GM12878 (cell line): ENCODE measurements around the gene SCARB1. TPM values are rescaled to one million over a fixed set of nuclear protein-coding genes. Genes with fewer than 3 reads are reported as not detected.

ENCODE experiments used
- ATAC-seq: fragments of 200-7000 bp; cut with Tn5 transposase; 3 replicates; pipeline ENCODE4 v1.9.1; 2020; ENCODE audit warnings: mild to moderate bottlenecking, moderate library complexity
- BruUV-seq: library from RNA; stranded (reverse); fragments of 400-500 nt; replicated peaks from 2 replicates; lab custom pipeline; 2021; lab: Mats Ljungman, UMichigan
- CTCF ChIA-PET: fragments of 300-600 bp; sonication (Branson Sonifier 250); formaldehyde crosslinking; extraction: SDS; loops from one replicate; lab custom pipeline; 2021; ENCODE audit warnings: inconsistent platforms; lab: Yijun Ruan, JAX
- POLR2A ChIA-PET: fragments of 350-600 bp; formaldehyde crosslinking; extraction: SDS; loops from one replicate; lab custom pipeline; 2021; ENCODE audit warnings: inconsistent platforms; lab: Charles Lee
- RAD21 ChIA-PET: fragments of 300-600 bp; sonication (Branson Sonifier 250); formaldehyde crosslinking; loops from one replicate; lab custom pipeline; 2023; ENCODE audit warnings: antibody characterized with exemption; ENCODE audit not compliant: unreplicated experiment; lab: Charles Lee
- SMC1A ChIA-PET: fragments of 300-600 bp; sonication (Branson Sonifier 250); formaldehyde crosslinking; loops from one replicate; lab custom pipeline; 2023; ENCODE audit not compliant: unreplicated experiment, uncharacterized antibody; lab: Charles Lee
- DNase-seq: peaks from one replicate; pipeline ENCODE4 v3.0.0-alpha.2; 2011; ENCODE audit warnings: low read depth, low spot score
- FAIRE-seq: peaks from 3 replicates; lab custom pipeline; 2011; peaks lifted over from hg19 to GRCh38; lab: Jason Lieb, UNC
- H2AFZ ChIP-seq: 2 replicates; pipeline ENCODE4 v1.6.0; 2011; ENCODE audit warnings: low read depth, low read length, control low read depth; ENCODE audit not compliant: control insufficient read depth
- H3K27ac ChIP-seq: 2 replicates; pipeline ENCODE4 v1.5.1; 2011; ENCODE audit warnings: control low read depth; ENCODE audit not compliant: control insufficient read depth, insufficient read depth
- H3K27me3 ChIP-seq, 2 experiments: replicated peaks in 1 of 2; 2 replicates each; pipeline versions ENCODE4 v1.6.0 to v1.6.1; 2011; ENCODE audit warnings: low read length in 1 of 2; ENCODE audit not compliant: control insufficient read depth in 2 of 2, insufficient read depth in 2 of 2
- H3K36me3 ChIP-seq, 2 experiments: 2 replicates each; pipeline ENCODE4 v1.5.1; 2011; ENCODE audit warnings: low read length in 1 of 2; ENCODE audit not compliant: control insufficient read depth in 2 of 2, insufficient read depth in 2 of 2
- H3K4me1 ChIP-seq: 2 replicates; pipeline ENCODE4 v1.6.1; 2011; ENCODE audit warnings: mild to moderate bottlenecking, low read length, moderate library complexity, mixed read lengths; ENCODE audit not compliant: control insufficient read depth, insufficient read depth
- H3K4me2 ChIP-seq: 2 replicates; pipeline ENCODE4 v1.6.0; 2011; ENCODE audit warnings: control low read depth; ENCODE audit not compliant: control insufficient read depth, insufficient read depth
- H3K4me3 ChIP-seq: fragments of 200-600 bp; sonication (generic); 2 replicates; pipeline ENCODE4 v1.5.1; 2016
- H3K79me2 ChIP-seq: 2 replicates; pipeline ENCODE4 v1.6.0; 2011; ENCODE audit warnings: low read length; ENCODE audit not compliant: control insufficient read depth, insufficient read depth
- H3K9ac ChIP-seq: 2 replicates; pipeline ENCODE4 v1.8.0; 2011; ENCODE audit warnings: low read length, control low read depth, mixed read lengths; ENCODE audit not compliant: control insufficient read depth, insufficient read depth
- H3K9me3 ChIP-seq: replicated peaks from 3 replicates; pipeline ENCODE4 v1.5.1; 2011; ENCODE audit warnings: mild to moderate bottlenecking, low read length; ENCODE audit not compliant: control insufficient read depth, insufficient read depth
- H4K20me1 ChIP-seq: 2 replicates; pipeline ENCODE4 v1.6.0; 2011; ENCODE audit not compliant: control insufficient read depth, insufficient read depth
- FOXK2 ChIP-seq: fragments of 450-650 bp; IDR thresholded peaks from 2 replicates; pipeline ENCODE4 v1.6.1; 2017; ENCODE audit warnings: mild to moderate bottlenecking, moderate library complexity
- GABPA ChIP-seq: IDR thresholded peaks from 2 replicates; pipeline ENCODE4 v1.6.1; 2014; ENCODE audit warnings: antibody characterized with exemption, low read depth, mild to moderate bottlenecking, inconsistent platforms
- MTA2 ChIP-seq: fragments of 450-650 bp; IDR thresholded peaks from 2 replicates; pipeline ENCODE4 v1.6.1; 2016; ENCODE audit warnings: low read depth, mild to moderate bottlenecking, moderate library complexity
- NFXL1 ChIP-seq: fragments of 450-650 bp; IDR thresholded peaks from 2 replicates; pipeline ENCODE4 v1.6.1; 2017; ENCODE audit warnings: antibody characterized with exemption, mild to moderate bottlenecking, borderline replicate concordance
- NRF1 ChIP-seq: conservative IDR thresholded peaks from 2 replicates; pipeline ENCODE4 v1.6.1; 2011; ENCODE audit warnings: mild to moderate bottlenecking, low read depth, low read length, improper control_type of control experiment
- PAX8 ChIP-seq: fragments of 450-650 bp; IDR thresholded peaks from 2 replicates; pipeline ENCODE4 v1.6.1; 2017; ENCODE audit warnings: mild to moderate bottlenecking, moderate library complexity
- RBBP5 ChIP-seq: fragments of 200-600 bp; sonication (generic); conservative IDR thresholded peaks from 2 replicates; pipeline ENCODE4 v1.6.1; 2016
- SMAD1 ChIP-seq: fragments of 450-650 bp; IDR thresholded peaks from 2 replicates; pipeline ENCODE4 v1.6.1; 2018; ENCODE audit warnings: mild to moderate bottlenecking, low read depth; ENCODE audit not compliant: partially characterized antibody
- SREBF1 ChIP-seq: IDR thresholded peaks from 2 replicates; pipeline ENCODE4 v1.6.1; 2012; ENCODE audit warnings: mild to moderate bottlenecking, low read length
- TCF3 ChIP-seq: IDR thresholded peaks from 2 replicates; pipeline ENCODE4 v1.6.1; 2012; ENCODE audit warnings: low read depth, mild to moderate bottlenecking, low read length, borderline replicate concordance; ENCODE audit not compliant: insufficient read depth
- ZNF217 ChIP-seq: fragments of 450-650 bp; IDR thresholded peaks from 2 replicates; pipeline ENCODE4 v1.6.1; 2017; ENCODE audit warnings: antibody characterized with exemption, mild to moderate bottlenecking
- ZNF24 ChIP-seq: fragments of 450-650 bp; IDR thresholded peaks from 2 replicates; pipeline ENCODE4 v1.6.1; 2017; ENCODE audit warnings: antibody characterized with exemption, mild to moderate bottlenecking
- WGBS: methylation state at CpG from one replicate; pipeline ENCODE4 v1.1.6; 2016; ENCODE audit warnings: low lambda C conversion rate; ENCODE audit not compliant: insufficient replicate concordance, insufficient coverage; ENCODE audit errors: missing lambda C conversion rate; 5-methylcytosine and 5-hydroxymethylcytosine counted together
- in situ Hi-C: fragments of 300-500 bp; cut with MboI; formaldehyde crosslinking; loops from 9 replicates; pipeline ENCODE4 v1.14.3; 2018; ENCODE audit warnings: mixed read lengths
- intact Hi-C: fragments of 100-400 bp; cut with micrococcal nuclease; formaldehyde crosslinking; loops from one replicate; pipeline ENCODE4 v1.14.2; 2022; ENCODE audit not compliant: unreplicated experiment
- polyA plus RNA-seq, 11 experiments: library from polyadenylated mRNA; depleted of rRNA in 4 of 11; unstranded in 6 of 11; stranded (reverse) in 5 of 11; fragments of >200 nt; fragmentation: Nextera tagmentation in 4 of 11; fragmentation: Illumina TruSeq in 1 of 11; extraction: Ambion mirVana in 4 of 11; extraction: Trizol in 1 of 11; gene quantifications; 1 replicate in 1 of 11; 2 replicates in 10 of 11; pipeline versions ENCODE4 v1.2.1 to v1.2.3, GENCODE V29; 2011 to 2016; ENCODE audit warnings: inconsistent platforms in 2 of 11, missing spikeins in 2 of 11, low read depth in 1 of 11
- total RNA-seq, 4 experiments: library from RNA; depleted of rRNA in 3 of 4; stranded (reverse); fragments of >200 nt in 3 of 4; fragmentation: Illumina TruSeq in 1 of 4; extraction: Trizol in 1 of 4; gene quantifications; 2 replicates each; pipeline versions ENCODE4 v1.2.1 to v1.2.3, GENCODE V29; 2013 to 2021
- TF ChIP-seq, protein P1 (sequence below): IDR thresholded peaks from 2 replicates; pipeline ENCODE4 v1.6.1; 2012; ENCODE audit warnings: low read length, inconsistent platforms
- TF ChIP-seq, protein P2 (sequence below): fragments of 450-650 bp; formaldehyde crosslinking; IDR thresholded peaks from 2 replicates; pipeline ENCODE4 v1.5.0; 2022; ENCODE audit warnings: mild to moderate bottlenecking, missing genetic modification characterization

The SCARB1 gene
- total and polyA plus RNA-seq, 10 of the 15 experiments (the other 5 are each of a cell fraction or from before 2014, with no cell fraction given) = 0.34 to 104 (median 63.1) TPM

DNA sequence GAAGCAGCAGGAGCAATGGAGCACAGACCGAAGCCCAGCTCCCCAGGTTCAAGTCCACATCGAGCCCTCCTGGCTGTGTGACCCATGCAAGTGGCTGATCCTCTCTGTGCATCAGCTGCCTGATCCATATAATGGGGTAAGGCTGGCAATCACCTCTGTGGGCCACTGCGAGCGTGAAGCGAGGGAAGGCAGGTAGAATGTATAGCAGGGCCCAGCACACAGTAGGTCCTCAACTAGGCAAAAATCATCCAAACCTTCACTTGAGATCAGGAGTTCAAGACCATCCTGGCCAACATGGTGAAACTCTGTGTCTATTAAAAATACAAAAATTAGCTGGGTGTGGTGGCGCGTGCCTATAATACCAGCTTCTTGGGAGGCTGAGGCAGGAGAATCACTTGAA lies 102.6 kb downstream of the SCARB1 start:
- Histone ChIP-seq H3K27ac (no peak overlapping the region), H3K79me2 (no peaks in the 10 kb centered on the region), H3K4me3 (no peak overlapping the region), H3K9me3 (peaks cover 13% of the 10 kb centered on the region; the same call in 2 of the 3 replicates), H4K20me1 (no peaks in the 10 kb centered on the region), H3K9ac (no peak overlapping the region), H3K4me1 (no peaks in the 10 kb centered on the region), H3K36me3 (no peaks in the 10 kb centered on the region), H3K27me3 (no peaks in the 10 kb centered on the region), H2AFZ (no peak overlapping the region), H3K4me2 (no peak overlapping the region)
- no peak for TF ChIP-seq ZNF24
- TF ChIP-seq MTA2 = no peak
- no peak for TF ChIP-seq GABPA
- TF ChIP-seq, protein P1, sequence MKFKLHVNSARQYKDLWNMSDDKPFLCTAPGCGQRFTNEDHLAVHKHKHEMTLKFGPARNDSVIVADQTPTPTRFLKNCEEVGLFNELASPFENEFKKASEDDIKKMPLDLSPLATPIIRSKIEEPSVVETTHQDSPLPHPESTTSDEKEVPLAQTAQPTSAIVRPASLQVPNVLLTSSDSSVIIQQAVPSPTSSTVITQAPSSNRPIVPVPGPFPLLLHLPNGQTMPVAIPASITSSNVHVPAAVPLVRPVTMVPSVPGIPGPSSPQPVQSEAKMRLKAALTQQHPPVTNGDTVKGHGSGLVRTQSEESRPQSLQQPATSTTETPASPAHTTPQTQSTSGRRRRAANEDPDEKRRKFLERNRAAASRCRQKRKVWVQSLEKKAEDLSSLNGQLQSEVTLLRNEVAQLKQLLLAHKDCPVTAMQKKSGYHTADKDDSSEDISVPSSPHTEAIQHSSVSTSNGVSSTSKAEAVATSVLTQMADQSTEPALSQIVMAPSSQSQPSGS = no peak
- WGBS = 90% methylated on average over 7 of the region's 7 CpGs
- ChIA-PET POLR2A (no interaction called here), SMC1A (no interaction called here), CTCF (interaction anchor here (0.6 to 11.7 kb wide), 5 partner anchors 10 to 723 kb away, joined by 3 to 116 read pairs (median 6); no protein-coding TSS in a partner anchor), RAD21 (interaction anchor here (1.0 to 1.1 kb wide), 2 partner anchors 149 to 729 kb away, joined by 3 read pairs; no protein-coding TSS in a partner anchor)
- DNase-seq = no peak
- ATAC-seq = no peak
- no peak for FAIRE-seq
- intact Hi-C loops = no loop called here
- in situ Hi-C loops = loop anchor here (25.0 kb wide), 1 partner anchor 399 kb away; no protein-coding TSS in a partner anchor
- no TSS peak for BruUV-seq

DNA sequence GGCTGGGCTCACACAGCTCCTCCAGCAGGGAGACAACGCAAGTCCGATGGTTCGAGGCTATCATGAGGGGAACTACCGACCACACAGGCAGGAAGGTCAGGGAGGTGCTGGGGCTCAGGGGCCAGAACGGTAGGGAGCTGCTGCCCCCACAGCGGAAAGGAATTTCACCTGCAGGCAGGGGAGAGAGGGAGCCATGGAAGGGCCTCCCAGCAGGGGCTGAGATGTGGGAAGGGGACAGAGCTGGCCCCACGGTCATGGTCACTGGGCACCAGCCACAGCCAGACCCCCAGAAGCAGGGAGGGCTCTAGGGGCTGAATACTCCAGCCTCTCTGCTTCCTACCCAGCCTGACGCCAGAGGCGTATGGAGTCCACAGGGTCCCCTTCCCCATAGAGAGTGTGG lies 103.1 kb downstream of the SCARB1 start:
- H3K9me3 ChIP-seq = peaks cover 13% of the 10 kb centered on the region; the same call in 2 of the 3 replicates
- CTCF ChIA-PET = interaction anchor here (1.4 kb wide), 1 partner anchor 729 kb away, joined by 5 read pairs; no protein-coding TSS in a partner anchor
- H2AFZ ChIP-seq = no peak overlapping the region
- no peaks in the 10 kb centered on the region for H3K4me1 ChIP-seq
- no peaks in the 10 kb centered on the region for H3K79me2 ChIP-seq
- 61% methylated on average over 9 of the region's 9 CpGs for WGBS
- no peak overlapping the region for H3K27ac ChIP-seq
- no peak overlapping the region for H3K4me2 ChIP-seq
- BruUV-seq = no TSS peak
- no peak for DNase-seq
- ATAC-seq = no peak
- H3K4me3 ChIP-seq = no peak overlapping the region
- H4K20me1 ChIP-seq = no peaks in the 10 kb centered on the region
- no peaks in the 10 kb centered on the region for H3K27me3 ChIP-seq
- RAD21 ChIA-PET = interaction anchor here (0.6 kb wide), 1 partner anchor 58 kb away, joined by 3 read pairs; no protein-coding TSS in a partner anchor
- SMC1A ChIA-PET = interaction anchor here (0.9 kb wide), 1 partner anchor 9 kb away, joined by 4 read pairs; no protein-coding TSS in a partner anchor
- no peak for FAIRE-seq
- no peak overlapping the region for H3K9ac ChIP-seq
- no peaks in the 10 kb centered on the region for H3K36me3 ChIP-seq
- in situ Hi-C loops (loop anchor here (25.0 kb wide), 1 partner anchor 398 kb away; no protein-coding TSS in a partner anchor), intact Hi-C loops (no loop called here)
- POLR2A ChIA-PET = no interaction called here
- TF ChIP-seq, protein P2, sequence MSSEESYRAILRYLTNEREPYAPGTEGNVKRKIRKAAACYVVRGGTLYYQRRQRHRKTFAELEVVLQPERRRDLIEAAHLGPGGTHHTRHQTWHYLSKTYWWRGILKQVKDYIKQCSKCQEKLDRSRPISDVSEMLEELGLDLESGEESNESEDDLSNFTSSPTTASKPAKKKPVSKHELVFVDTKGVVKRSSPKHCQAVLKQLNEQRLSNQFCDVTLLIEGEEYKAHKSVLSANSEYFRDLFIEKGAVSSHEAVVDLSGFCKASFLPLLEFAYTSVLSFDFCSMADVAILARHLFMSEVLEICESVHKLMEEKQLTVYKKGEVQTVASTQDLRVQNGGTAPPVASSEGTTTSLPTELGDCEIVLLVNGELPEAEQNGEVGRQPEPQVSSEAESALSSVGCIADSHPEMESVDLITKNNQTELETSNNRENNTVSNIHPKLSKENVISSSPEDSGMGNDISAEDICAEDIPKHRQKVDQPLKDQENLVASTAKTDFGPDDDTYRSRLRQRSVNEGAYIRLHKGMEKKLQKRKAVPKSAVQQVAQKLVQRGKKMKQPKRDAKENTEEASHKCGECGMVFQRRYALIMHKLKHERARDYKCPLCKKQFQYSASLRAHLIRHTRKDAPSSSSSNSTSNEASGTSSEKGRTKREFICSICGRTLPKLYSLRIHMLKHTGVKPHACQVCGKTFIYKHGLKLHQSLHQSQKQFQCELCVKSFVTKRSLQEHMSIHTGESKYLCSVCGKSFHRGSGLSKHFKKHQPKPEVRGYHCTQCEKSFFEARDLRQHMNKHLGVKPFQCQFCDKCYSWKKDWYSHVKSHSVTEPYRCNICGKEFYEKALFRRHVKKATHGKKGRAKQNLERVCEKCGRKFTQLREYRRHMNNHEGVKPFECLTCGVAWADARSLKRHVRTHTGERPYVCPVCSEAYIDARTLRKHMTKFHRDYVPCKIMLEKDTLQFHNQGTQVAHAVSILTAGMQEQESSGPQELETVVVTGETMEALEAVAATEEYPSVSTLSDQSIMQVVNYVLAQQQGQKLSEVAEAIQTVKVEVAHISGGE = no peak
- no peak for TF ChIP-seq RBBP5
- no peak for TF ChIP-seq SMAD1
- no peak for TF ChIP-seq PAX8
- TF ChIP-seq FOXK2 = no peak
- no peak for TF ChIP-seq NRF1
- no peak for TF ChIP-seq ZNF217
- no peak for TF ChIP-seq TCF3
- no peak for TF ChIP-seq SREBF1
- no peak for TF ChIP-seq NFXL1
